Measurements from ENCODE around the gene CCDC69. TPM values are rescaled to one million over a fixed set of nuclear protein-coding genes. Genes with fewer than 3 reads are reported as not detected.

The CCDC69 gene
- total and polyA plus RNA-seq, 2 of the 8 experiments (the other 6 are each of a cell fraction or from before 2014, with no cell fraction given), result 8.4 to 10.8 TPM

- no peak overlapping the region for H2BK5ac ChIP-seq (ENCODE audit: low read depth, low read length)
- H2BK12ac ChIP-seq (ENCODE audit: low read depth, low read length), result no peak overlapping the region
- 88% methylated on average over 1 of the region's 1 CpG; no CpG with 5 or more reads in 1 of the 2 experiments for WGBS, 2 experiments (ENCODE audit: extremely low coverage in 1 of 2, insufficient coverage in 1 of 2, insufficient read length in 1 of 2, insufficient replicate concordance in 2 of 2, low coverage in 1 of 2, low lambda C conversion rate in 2 of 2, missing lambda C conversion rate in 1 of 2)
- H3K23me2 ChIP-seq (ENCODE audit: low read depth, low read length), result no peaks in the 10 kb centered on the region
- H3K27ac ChIP-seq (ENCODE audit: low read depth, low read length), result no peak overlapping the region
- ChIA-PET POLR2A (ENCODE audit: partially characterized antibody) (no interaction called here), CTCF (ENCODE audit: partially characterized antibody) (no interaction called here)
- no peaks in the 10 kb centered on the region for H3K79me2 ChIP-seq (ENCODE audit: control insufficient read depth in 1 of 2, insufficient read depth in 2 of 2, low read length in 2 of 2)
- no peak for DNase-seq (ENCODE audit: low read depth in 1 of 2, low spot score in 2 of 2)
- no peaks in the 10 kb centered on the region for H3K79me1 ChIP-seq (ENCODE audit: low read depth, low read length)
- no peak overlapping the region for H3K4me3 ChIP-seq (ENCODE audit: extremely low read depth in 1 of 4, insufficient read depth in 2 of 4, low read depth in 3 of 4, low read length in 4 of 4)
- H3K9ac ChIP-seq (replicated peaks in 1 of 4; ENCODE audit: extremely low read depth in 1 of 4, low read depth in 3 of 4, low read length in 3 of 4), result no peak overlapping the region
- no peak overlapping the region for H2AK5ac ChIP-seq (ENCODE audit: low read depth, low read length)
- H4K20me1 ChIP-seq (replicated peaks in 1 of 2; ENCODE audit: control insufficient read depth in 1 of 2, insufficient read depth in 2 of 2, low read length in 2 of 2), result no peaks in the 10 kb centered on the region
- no peak overlapping the region for H4K5ac ChIP-seq (ENCODE audit: insufficient read length, low read depth, low read length)
- no peak for TF ChIP-seq RXRA (IDR thresholded peaks at IDR 0.05; ENCODE audit: insufficient read depth, low read depth, low read length)
- no peaks in the 10 kb centered on the region for H3K9me3 ChIP-seq (ENCODE audit: insufficient read depth in 2 of 2, low read depth in 1 of 2, low read length in 1 of 2)
- no peak overlapping the region for H3K4me2 ChIP-seq (ENCODE audit: insufficient read depth in 1 of 2, low read depth in 2 of 2, low read length in 2 of 2)
- no peak overlapping the region for H2AFZ ChIP-seq (ENCODE audit: low read length)
- FAIRE-seq, result no peak
- no peak overlapping the region for H3K56ac ChIP-seq (replicated peaks; ENCODE audit: insufficient read length, low read depth, low read length)
- no peak overlapping the region for H3K14ac ChIP-seq (ENCODE audit: insufficient read length)
- peaks cover 0 to 10% (median 5%) of the 10 kb centered on the region in 4 experiments; a peak in 5 of 8 replicates for H3K36me3 ChIP-seq (ENCODE audit: control insufficient read depth in 2 of 4, insufficient read depth in 4 of 4, low read length in 3 of 4)
- H3K23ac ChIP-seq (ENCODE audit: insufficient read length), result no peak overlapping the region
- H3K18ac ChIP-seq (ENCODE audit: extremely low read depth, low read length), result no peak overlapping the region
- no peaks in the 10 kb centered on the region for H3K4me1 ChIP-seq (replicated peaks in 1 of 4; ENCODE audit: control insufficient read depth in 3 of 4, insufficient read depth in 4 of 4, low read length in 3 of 4)
- H2BK15ac ChIP-seq (ENCODE audit: low read length), result no peak overlapping the region
- H2BK120ac ChIP-seq (replicated peaks; ENCODE audit: low read depth, low read length), result no peak overlapping the region
- H2BK20ac ChIP-seq (ENCODE audit: low read length), result no peak overlapping the region
- H4K91ac ChIP-seq (replicated peaks; ENCODE audit: insufficient read length, low read length), result no peak overlapping the region
- no peak overlapping the region for H3K4ac ChIP-seq (replicated peaks; ENCODE audit: insufficient read length, low read depth, low read length)
- no peak overlapping the region for H4K8ac ChIP-seq (ENCODE audit: extremely low read depth, insufficient read depth, low read length)
- H3K27me3 ChIP-seq (replicated peaks in 1 of 4; ENCODE audit: control insufficient read depth in 3 of 4, extremely low read depth in 1 of 4, insufficient read depth in 3 of 4, low read length in 3 of 4), result no peaks in the 10 kb centered on the region
Observed at GRCh38 chr5:151270599-151270998, 46.7 kb upstream of the CCDC69 start.
